H1 (cell line): ENCODE measurements around the gene NRXN3. TPM values are rescaled to one million over a fixed set of nuclear protein-coding genes. Genes with fewer than 3 reads are reported as not detected.

Source experiments
- SP1 ChIP-seq: IDR thresholded peaks from 2 replicates; pipeline ENCODE4 v1.6.1; 2011; ENCODE audit warnings: low read depth, low read length
- polyA plus RNA-seq, 7 experiments: library from polyadenylated mRNA; depleted of rRNA in 3 of 7; stranded (reverse) in 5 of 7; unstranded in 2 of 7; fragments of >200 nt in 5 of 7; fragments of 200-250 nt in 2 of 7; gene quantifications; 1 replicate in 5 of 7; 2 replicates in 1 of 7; 4 replicates in 1 of 7; pipeline versions ENCODE4 v1.2.1 to v1.2.3, GENCODE V29; 2011 to 2013; ENCODE audit warnings: missing spikeins in 2 of 7, mixed read lengths in 2 of 7
- total RNA-seq: library from RNA; stranded (reverse); fragmentation: NEBNext Ultra II Directional; extraction: Animal tissue kit (Norgen Biotek cat#: 25700); gene quantifications from 2 replicates; pipeline ENCODE4 v1.2.1, GENCODE V29; 2021
- TF ChIP-seq, protein P1 (sequence below): IDR thresholded peaks from 2 replicates; pipeline ENCODE4 v1.6.1; 2012; ENCODE audit warnings: inconsistent platforms

NRXN3 gene
- total and polyA plus RNA-seq, 2 of the 8 experiments (the other 6 are each of a cell fraction or from before 2014, with no cell fraction given): 2.6 to 4.1 TPM

DNA sequence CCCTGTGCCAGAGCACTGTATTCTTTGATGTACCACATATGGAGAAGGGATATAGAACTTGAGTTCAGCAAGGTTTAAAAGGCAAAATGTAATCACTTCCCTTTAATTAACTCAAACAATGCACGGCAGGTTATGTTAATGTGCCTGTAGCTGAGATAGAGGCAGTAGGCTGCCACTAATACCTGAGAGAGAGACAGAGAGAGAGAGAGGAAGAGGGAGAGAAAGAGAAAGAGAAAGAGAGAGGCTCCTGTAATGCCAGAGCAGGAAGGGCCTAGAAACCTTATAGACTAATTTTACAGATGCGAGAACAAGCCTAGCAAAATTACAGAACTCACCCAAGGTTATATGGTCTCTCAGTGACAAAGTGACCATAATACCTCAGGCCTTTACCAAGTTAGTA, 679.8 kb downstream of the NRXN3 start (continued):
- TF ChIP-seq SP1: no peak
- TF ChIP-seq, protein P1, sequence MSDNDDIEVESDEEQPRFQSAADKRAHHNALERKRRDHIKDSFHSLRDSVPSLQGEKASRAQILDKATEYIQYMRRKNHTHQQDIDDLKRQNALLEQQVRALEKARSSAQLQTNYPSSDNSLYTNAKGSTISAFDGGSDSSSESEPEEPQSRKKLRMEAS: no peak
